Activated naive CD8-positive, alpha-beta T cell treated with anti-CD3 and anti-CD28 coated beads, Interleukin-2, amount 50 U/mL, for 16 hours (primary cell): ENCODE measurements around the gene TOMM70.
A peak's percentile ranks its signal among the peaks of the same experiment; 100 is the strongest.
"Not testable (repeated sequence)": the region's sequence is repeated elsewhere in the genome, so short reads cannot be mapped to it uniquely, and the experiment has no call there.

Experiments
- DNase-seq: peaks from one replicate; pipeline ENCODE4 v3.0.0-alpha.2; 2020; ENCODE audit warnings: low read depth, low spot score

The TOMM70 gene

DNA sequence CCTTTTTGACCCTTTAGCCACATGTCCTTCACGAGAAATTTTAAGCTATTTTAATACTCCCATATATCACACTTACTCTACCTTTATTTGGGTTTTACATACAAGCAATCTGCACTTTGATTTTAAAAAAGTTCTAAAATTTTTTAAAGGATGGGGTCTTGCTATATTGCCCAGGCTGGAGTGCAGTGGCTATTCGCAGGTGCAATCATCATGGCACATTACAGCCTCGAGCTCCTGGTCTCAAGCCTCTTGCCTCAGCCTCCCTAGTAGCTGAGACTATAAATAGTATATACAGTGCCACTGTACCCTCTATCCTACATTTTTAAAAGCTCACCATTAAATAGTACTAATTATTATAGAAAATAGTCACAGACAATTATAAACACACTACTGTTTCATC lies 36.5 kb downstream of the TOMM70 start:
- no peak for DNase-seq

DNA sequence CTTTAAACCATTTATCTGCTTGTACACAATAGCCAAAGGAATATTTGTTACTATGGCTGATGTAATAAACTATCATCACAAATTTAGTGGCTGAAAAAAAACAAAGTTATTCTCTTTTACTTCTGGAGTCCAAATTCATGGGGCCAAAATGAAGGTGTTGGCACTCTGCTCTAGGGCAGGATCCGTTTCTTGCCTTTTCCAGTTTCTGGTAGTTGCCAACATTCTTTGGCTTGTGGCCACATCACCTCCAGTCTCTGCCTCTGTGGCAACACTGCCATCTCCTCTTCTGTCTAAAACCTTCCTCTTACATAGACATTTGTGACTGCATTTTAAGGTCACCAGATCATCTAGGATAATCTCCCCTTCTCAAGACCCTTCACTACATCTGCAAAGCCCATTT lies 39.0 kb downstream of the TOMM70 start:
- no peak for DNase-seq

DNA sequence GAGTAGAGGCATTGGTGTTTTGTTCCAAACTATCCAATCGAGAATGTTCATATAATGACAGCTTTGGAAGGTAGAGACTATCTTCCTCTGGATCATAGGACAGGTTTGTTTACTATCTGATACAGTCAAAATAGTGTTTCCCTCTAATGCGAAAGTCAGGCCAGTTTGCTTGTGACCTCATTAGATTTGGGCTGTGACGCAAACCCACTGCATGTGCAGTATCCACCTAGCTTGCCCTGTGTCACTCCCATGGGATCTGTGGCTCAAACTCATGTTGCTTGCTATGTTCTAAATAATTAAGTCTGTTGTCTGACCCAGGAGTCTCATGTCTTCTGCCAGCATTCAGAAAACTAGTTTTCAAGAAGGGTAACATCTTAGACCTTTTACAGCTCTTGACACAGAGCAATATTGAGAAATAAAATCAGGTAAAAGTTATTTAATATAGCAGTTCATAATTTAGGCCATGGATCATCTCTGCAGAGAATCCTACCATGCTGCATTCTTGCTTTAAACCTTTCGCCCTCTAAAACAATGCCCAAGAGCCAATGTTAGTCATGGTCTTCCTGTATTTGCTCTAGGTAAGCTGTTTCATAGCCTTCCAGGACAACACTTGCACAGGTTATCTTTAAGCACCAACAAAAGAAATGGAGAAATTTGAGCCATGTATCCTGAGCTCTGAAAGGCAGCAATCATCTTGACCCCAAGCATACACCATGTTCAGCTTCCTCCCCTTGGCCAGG lies 40.0 kb downstream of the TOMM70 start:
- DNase-seq: no peak

DNA sequence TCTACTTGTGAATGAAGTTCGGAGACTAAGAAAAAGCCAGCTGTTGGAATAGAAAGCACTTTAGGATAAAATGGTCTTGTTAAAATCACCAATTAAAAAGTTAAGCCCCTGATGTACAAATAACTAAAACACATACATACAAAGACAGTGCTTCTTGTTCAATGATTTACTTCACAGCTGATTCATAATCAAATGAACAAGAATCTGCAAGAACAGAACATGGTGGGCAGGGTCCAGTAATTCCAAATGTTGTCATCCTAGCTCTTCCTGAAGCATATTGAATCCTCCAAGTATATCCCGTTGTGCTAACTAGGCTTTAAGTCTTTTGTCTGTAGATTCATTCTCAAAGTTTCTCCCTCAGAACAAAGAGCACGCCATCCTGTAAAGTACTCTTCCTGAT lies 41.9 kb downstream of the TOMM70 start:
- DNase-seq: no peak

DNA sequence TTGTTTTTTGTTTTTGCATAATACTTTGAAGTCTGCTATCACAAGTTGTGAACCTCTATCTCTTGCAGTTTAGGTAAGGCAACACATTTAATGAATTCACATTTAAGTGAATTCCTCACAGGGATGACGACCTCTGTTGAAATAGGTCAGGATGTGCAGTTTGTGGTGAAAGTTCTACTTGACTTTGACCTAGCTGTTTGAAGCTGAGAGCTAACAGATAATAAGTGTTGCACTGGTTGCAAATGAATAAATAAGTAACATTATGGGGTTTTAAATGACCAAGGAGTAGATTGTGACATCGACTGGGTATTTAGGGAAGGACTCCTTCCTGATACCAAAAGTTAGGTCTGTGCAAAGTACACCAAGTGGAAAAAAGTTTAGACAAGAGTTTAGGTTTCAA lies 42.5 kb downstream of the TOMM70 start:
- no peak for DNase-seq

DNA sequence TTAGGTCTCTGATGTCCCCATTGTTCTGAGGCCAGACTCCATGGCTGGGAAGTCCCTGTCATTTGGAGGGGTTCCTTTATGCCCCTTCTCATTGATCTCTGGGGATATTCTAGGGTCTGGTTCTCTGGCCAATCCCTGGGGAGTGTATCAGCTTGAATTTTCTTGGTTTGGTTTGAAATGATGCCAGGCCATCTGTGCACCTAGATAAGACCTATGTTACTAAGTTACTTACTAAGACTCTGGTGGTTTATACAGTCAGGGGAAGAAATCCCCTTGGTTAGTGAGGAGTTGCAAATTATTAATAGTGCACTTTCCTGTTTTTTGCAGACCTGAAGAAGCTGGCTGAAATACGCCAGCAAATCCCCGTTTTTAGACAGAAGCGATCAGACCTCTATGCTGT lies 46.0 kb downstream of the TOMM70 start:
- no peak for DNase-seq

DNA sequence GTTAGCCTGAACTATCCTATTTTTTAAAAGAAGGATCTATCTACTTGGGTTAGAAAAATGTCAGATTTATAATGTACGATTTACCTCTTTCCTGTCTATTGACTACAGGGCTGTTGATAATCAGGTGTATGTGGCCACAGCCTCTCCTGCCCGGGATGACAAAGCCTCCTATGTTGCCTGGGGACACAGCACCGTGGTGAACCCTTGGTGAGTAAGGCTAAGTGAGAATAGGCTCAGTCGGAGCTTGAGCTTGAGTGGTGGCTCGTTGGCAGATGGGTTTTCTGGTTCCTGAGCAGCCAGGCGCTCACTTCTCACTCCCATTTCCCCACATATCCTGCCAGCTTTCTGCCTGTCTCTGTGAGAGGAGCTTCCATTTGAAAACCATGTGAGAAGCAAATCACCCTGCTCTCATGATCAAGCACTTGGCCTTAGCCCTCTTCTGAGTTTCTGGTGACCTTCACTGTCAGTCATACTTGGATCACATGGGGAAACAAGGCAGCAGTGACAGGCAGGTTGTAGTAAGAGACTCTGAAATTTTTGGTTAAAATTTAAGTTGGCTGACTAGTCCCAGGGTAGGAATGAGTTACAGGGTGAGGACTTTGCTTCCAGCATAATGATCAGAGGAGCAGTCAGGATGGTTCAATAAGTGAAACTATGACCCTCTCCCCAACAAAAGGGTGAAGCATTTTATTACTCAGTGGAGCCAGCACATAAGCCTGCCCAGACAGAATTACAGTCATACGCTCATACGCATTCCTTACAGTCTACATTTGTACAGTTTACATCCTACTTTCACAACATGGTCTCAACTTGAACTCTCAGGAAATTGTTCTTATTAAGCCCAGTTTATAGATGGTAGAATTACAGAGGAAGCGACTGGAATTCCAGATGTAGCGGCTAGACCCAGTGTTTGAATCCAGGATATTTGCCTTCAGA lies 48.3 kb downstream of the TOMM70 start:
- no peak for DNase-seq

DNA sequence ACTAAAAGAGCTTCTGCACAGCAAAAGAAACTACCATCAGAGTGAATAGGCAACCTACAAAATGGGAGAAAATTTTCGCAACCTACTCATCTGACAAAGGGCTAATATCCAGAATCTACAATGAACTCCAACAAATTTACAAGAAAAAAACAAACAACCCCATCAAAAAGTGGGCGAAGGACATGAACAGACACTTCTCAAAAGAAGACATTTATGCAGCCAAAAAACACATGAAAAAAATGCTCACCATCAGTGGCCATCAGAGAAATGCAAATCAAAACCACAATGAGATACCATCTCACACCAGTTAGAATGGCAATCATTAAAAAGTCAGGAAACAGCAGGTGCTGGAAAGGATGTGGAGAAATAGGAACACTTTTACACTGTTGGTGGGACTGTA lies 49.1 kb downstream of the TOMM70 start:
- DNase-seq: not testable (repeated sequence)

DNA sequence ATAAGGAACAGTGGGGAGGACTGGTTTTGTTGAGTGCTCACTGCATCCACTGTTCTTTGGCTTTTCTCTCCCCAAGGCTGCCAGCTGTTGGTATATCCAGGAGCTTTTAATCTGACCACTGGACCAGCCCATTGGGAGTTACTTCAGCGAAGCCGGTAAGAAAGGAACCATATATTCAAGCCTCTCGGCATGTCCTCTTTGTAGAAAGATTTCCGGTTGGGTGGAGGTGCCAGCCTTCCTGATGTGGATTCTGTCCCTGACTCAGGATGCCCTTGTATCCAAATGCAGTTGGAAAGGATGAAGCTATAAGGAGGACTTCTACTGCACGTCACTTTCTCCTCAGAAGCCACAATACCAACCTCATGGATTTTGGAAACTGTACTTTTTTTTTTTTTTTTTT lies 52.2 kb downstream of the TOMM70 start:
- no peak for DNase-seq

DNA sequence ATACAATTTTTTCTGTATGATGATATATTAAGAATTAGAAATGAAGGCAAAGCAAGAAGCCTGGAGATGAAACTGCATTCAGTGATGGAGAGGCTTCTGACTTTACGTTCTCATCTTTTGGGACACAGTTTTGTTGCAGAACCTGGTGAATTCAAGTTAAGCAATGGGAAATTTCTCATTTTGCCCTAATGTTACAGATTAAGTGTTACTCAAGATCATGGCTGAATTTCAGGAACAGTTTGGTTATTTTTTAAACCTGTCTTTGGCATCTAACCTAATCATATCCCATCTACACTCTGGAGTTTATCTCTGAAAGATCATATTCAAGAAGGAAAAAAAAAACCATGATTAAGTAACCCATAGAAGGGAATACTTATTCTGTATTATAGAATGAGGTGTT lies 60.4 kb downstream of the TOMM70 start:
- no peak for DNase-seq

DNA sequence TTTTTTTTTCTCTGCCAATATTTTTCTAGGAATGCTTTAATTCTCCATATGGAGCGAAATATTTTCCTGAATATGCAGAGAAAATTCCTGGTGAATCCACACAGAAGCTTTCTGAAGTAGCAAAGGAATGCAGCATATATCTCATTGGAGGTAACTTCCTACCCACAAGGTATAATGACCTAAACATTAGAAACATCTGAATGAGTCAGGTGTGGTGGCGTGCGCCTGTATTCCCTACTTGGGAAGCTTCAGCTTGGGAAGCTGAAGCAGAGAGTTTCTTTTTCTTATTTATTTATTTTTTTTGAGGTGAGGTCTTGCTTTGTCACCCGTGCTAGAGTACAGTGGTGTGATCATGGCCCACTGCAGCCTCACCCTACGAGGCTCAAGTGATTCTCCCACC lies 61.1 kb downstream of the TOMM70 start:
- DNase-seq: no peak

DNA sequence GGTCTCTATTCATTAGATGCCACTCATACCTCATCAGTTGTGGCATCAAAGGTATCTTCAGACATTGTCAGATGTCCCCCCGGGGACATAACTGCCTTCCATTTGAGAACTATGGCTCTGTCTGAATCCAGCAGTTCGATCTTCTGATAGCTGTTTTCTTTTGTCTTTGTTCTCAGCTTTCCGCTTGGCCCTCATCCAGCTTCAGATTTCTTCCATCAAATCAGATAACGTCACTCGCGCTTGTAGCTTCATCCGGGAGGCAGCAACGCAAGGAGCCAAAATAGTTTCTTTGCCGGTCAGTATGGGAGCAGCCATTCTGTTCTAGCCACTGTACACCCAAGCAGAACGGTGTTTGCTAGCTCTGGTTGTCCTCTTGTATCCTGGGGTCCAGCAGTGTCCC lies 62.0 kb downstream of the TOMM70 start:
- no peak for DNase-seq

DNA sequence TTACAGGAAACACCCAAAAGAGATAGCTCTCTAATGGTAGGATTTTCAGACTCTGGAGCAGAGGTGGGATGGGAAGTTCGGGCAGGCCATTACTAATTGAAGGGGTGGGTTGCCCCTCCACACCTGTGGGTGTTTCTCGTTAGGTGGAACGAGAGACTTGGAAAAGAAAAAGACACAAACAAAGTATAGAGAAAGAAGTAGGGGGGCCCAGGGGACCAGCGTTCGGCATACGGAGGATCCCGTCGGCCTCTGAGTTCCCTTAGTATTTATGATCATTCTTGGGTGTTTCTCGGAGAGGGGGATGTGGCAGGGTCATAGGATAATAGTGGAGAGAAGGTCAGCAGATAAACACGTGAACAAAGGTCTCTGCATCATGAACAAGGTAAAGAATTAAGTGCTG lies 64.7 kb downstream of the TOMM70 start:
- not testable (repeated sequence) for DNase-seq

DNA sequence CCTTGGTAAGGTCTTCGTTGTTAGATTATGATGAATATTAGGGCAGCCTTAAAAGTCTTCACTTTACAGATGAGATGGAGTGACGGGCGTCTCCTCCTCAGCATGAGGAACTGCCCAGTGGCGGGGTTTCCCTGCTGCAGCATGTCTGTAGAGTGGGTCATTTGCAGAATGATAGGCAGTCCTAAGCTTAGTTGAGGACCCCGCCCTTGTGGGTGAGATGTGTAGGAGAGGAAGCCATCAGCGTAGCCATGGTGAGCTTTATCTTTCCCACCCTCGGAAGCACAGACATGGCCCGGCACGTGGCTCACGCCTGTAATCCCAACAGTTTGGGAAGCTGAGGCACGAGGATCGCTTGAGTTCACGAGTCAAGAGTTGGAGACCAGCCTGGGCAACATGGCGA lies 65.5 kb downstream of the TOMM70 start:
- no peak for DNase-seq

DNA sequence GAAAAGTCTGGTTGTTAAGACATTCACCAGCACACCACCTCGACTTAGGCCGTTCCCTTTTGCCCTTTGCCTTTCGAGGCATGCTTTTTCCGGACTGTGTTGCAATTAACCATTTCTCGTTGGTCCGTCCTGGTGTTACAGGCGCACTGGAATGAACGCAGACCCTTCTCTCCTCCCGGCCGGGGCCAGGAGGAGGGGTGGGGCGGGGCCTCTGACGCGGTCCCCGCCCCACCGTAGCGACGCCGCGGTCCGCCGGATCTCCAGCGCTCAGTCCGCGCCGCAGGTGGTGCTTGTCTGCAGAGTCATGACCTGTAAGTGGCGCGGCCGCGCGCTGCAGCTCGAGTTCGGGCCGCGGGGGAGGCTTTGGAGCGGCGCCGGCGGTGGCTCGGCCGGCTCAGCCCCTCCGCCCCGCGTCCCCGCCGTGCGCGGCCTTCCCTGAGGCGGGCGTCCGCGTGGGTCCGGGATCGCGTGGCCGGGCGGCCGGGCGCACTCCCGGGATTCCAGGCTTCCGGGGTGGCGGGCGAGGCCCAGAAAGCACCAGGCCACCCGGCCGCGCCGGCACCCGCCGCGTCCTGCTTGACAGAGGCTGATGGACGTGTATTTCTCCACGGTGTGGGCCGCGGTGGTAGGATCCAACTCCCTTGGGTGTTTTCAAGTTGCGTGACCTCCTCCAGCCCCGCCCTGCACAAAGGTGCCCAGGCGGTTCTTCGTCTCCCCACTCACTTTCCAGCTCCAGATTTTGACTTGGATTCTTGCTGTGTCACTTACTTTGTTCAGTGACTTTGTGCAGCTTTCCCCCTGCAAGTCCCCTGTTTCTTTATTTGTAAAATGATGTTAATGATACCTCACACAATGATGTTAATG lies 66.2 kb downstream of the TOMM70 start, which contains the start of gene NIT2:
TSS of gene NIT2 (plus strand) at position 270 of the 864 bp plus-strand sequence. CDS start at position 305, 35 bp downstream.
- peak; percentile 51 for DNase-seq

DNA sequence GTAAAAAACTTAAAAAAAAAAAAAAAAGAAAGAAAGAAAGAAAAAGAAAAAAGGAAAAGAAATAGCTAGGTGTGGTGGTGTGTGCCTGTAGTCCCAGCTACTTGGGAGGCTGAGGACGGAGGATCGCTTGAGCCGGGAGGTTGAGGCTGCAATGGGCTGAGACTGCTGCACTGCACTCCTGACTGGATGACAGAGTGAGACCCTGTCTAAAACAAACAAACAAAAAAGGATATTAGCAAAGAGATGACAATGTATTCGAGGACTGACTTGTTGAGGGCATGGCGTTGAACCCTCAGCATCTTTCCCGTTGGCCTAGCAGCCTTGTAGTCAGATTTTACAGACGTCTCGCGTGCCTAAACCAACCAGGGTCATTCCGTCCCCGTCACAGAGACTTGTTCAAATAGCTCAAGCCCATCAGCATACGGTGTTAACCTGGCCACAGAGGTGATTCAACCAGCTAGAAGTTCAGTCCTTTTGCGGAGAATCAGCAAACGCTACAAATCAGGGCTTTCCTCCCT lies 66.9 kb downstream of the TOMM70 start:
- no peak for DNase-seq

DNA sequence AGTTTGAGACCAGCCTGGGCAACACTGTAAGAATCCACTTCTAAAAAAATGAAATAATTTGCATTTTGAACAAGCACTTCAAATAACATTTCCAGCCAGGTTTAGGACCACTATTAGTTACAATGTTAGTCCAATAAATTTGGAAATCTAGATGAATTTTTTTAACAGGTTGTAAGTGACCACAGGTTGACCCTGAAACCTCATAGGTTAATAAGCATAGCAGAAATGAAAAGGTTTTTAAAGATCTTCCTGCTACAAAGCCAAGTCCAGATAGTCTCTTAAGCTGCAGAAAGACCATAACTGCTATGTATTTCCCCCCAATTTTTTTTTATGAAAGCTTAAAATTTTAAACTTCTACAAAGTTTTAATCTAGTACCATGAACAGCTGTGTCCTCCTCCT lies 67.8 kb downstream of the TOMM70 start:
- DNase-seq: no peak

DNA sequence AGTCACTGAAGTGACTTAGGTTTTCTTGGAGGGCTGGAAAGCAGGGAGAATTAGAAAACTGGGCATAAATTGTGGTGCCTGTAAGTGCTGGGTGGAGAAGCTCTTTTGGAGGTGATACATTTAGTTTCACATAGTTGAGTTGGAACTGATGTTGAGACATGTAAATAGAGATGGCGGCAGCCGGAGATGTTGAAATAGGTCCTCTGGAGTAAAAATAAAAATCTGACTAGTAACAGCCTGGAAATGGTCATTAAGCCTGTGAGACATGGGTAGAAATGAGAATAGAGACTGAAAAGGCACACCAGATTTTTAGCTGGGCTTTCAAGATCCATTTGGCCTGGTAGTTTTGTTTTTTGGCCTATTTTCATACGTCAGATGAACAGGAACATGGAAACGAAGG lies 69.2 kb downstream of the TOMM70 start:
- no peak for DNase-seq

DNA sequence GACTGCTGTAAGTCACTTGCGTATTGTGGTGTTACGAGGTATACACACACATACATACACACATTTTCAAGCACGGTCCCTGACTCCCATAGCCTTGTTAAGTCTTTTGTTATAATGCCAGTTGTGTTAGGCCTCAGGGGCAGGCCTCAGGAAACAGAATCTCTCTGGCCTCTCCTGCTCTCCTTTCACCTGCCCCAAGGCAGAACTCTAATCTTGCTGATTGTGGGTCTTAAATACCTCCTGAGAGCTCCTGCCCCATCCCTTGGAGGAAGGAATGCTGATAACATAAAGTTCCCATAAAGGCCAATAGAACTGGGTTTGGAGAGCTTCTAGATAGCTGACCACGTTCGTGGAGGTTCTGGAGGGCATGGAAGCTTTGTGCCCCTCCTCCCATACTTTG lies 70.2 kb downstream of the TOMM70 start:
- DNase-seq: no peak

DNA sequence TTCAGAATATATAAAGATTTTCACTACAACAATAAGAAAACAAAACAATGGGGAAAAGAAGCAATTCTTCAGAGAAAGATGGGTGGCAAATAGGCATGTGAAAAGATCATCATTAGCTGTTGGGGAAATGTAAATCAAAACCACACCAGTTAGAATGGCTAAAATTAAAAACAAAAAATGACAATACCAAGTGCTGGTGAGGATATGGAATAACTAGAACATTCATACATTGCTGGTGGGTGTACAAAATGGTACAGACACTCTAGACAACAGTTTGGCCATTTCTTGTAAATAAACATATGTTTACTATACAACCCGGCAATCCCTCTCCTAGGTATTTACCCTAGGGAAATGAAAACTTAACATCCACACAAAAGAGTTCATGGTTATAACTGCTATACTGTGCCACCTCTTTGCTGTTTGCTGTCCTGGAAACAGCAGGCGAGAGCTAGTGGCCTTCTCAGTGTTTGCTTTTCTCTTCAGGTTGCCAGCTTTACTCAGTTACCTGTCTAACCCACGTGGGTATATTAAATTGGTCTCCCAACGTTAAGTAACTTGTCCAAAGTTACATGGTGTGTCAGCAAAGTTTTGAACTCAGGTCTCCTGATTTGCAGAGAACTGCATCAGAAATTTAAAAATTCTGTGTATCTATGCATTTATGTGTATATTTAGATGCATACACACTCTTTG lies 70.9 kb downstream of the TOMM70 start:
- no peak for DNase-seq

DNA sequence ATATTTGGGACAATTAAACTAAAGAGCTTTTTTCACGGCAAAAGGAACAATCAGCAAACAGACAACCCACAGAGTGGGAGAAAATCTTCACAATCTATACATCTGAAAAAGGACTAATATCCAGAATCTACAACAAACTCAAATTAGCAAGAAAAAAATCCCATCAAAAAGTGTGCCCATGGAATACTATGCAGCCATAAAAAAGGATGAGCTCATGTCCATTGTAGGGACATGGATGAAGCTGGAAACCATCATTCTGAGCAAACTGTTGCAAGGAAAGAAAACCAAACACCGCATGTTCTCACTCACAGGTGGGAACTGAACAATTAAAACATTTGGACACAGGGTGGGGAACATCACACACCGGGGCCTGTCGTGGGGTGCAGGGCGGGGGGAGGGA lies 73.5 kb downstream of the TOMM70 start:
- DNase-seq: not testable (repeated sequence)
